Osteoblast (primary cell): ENCODE results near the gene PACS2. TPM values are rescaled to one million over a fixed set of nuclear protein-coding genes. Genes with fewer than 3 reads are reported as not detected.

Source experiments
- DNase-seq: peaks from one replicate; pipeline ENCODE4 v3.0.0; 2011; ENCODE audit warnings: low spot score, mixed read lengths; ENCODE audit not compliant: insufficient read length; ENCODE audit errors: missing footprints
- H2AFZ ChIP-seq: 2 replicates; pipeline ENCODE4 v1.6.0; 2011; ENCODE audit warnings: mild to moderate bottlenecking, low read length
- H3K27ac ChIP-seq: 2 replicates; pipeline ENCODE4 v1.5.1; 2011; ENCODE audit warnings: mild to moderate bottlenecking, low read depth, low read length, moderate library complexity
- H3K27me3 ChIP-seq: 2 replicates; pipeline ENCODE4 v1.6.0; 2012; ENCODE audit warnings: mild to moderate bottlenecking, control low read depth, inconsistent platforms, low read length, moderate library complexity; ENCODE audit not compliant: insufficient read depth
- H3K36me3 ChIP-seq: 2 replicates; pipeline ENCODE4 v1.5.1; 2011; ENCODE audit warnings: mild to moderate bottlenecking, low read length, control low read depth, moderate library complexity; ENCODE audit not compliant: insufficient read depth
- H3K4me1 ChIP-seq: 2 replicates; pipeline ENCODE4 v1.5.1; 2011; ENCODE audit warnings: mild to moderate bottlenecking, low read length, control low read depth, moderate library complexity; ENCODE audit not compliant: insufficient read depth
- H3K4me2 ChIP-seq: 2 replicates; pipeline ENCODE4 v1.6.0; 2011; ENCODE audit warnings: mild to moderate bottlenecking, low read length; ENCODE audit not compliant: insufficient read depth
- H3K4me3 ChIP-seq: fragments of 200-600 bp; sonication (generic); 3 replicates; pipeline ENCODE4 v1.5.1; 2012; ENCODE audit warnings: mild to moderate bottlenecking, low read length, inconsistent platforms; ENCODE audit not compliant: insufficient read depth
- H3K79me2 ChIP-seq: 2 replicates; pipeline ENCODE4 v1.6.0; 2012; ENCODE audit warnings: mild to moderate bottlenecking, low read length, control low read depth, inconsistent platforms; ENCODE audit not compliant: insufficient read depth
- H3K9me3 ChIP-seq: 2 replicates; pipeline ENCODE4 v1.5.1; 2011; ENCODE audit warnings: low read depth, low read length, control low read depth
- H4K20me1 ChIP-seq: 2 replicates; pipeline ENCODE4 v1.6.0; 2012; ENCODE audit warnings: mild to moderate bottlenecking, low read length, control low read depth; ENCODE audit not compliant: insufficient read depth
- CTCF ChIP-seq: IDR thresholded peaks from 2 replicates; pipeline ENCODE4 v1.5.1; 2011; ENCODE audit warnings: mild to moderate bottlenecking, low read depth, low read length, moderate library complexity; ENCODE audit errors: extremely low read depth
- total RNA-seq: library from RNA; depleted of rRNA; stranded (reverse); fragments of >200 nt; gene quantifications from 2 replicates; pipeline ENCODE4 v1.2.3, GENCODE V29; 2012

The PACS2 gene
- total RNA-seq, 1 donor, result 81.1 TPM

GRCh38 chr14:105307052-105307727 is 7.4 kb upstream of the PACS2 start:
- no peak for TF ChIP-seq CTCF
- H3K79me2 ChIP-seq, result no peaks in the 10 kb centered on the region
- no peaks in the 10 kb centered on the region for H3K27me3 ChIP-seq
- peak; percentile 50 for DNase-seq
- no peak overlapping the region for H3K4me3 ChIP-seq
- no peaks in the 10 kb centered on the region for H3K4me1 ChIP-seq
- no peaks in the 10 kb centered on the region for H4K20me1 ChIP-seq
- no peaks in the 10 kb centered on the region for H3K9me3 ChIP-seq
- H3K4me2 ChIP-seq, result no peak overlapping the region
- H3K36me3 ChIP-seq, result no peaks in the 10 kb centered on the region
- H3K27ac ChIP-seq, result no peak overlapping the region
- H2AFZ ChIP-seq, result no peak overlapping the region

- Histone ChIP-seq H3K4me2 (no peak overlapping the region), H2AFZ (no peak overlapping the region)
- no peak for TF ChIP-seq CTCF
These were observed 5.2 kb upstream of the PACS2 start for GRCh38 chr14:105309371-105309770.

GRCh38 chr14:105311838-105312237 is 2.7 kb upstream of the PACS2 start:
- no peak for TF ChIP-seq CTCF
- Histone ChIP-seq H3K4me1 (peaks cover 11% of the 10 kb centered on the region), H3K79me2 (peaks cover 18% of the 10 kb centered on the region), H3K27ac (no peak overlapping the region), H3K9me3 (no peaks in the 10 kb centered on the region), H3K27me3 (no peaks in the 10 kb centered on the region), H2AFZ (no peak overlapping the region), H4K20me1 (peaks cover 8% of the 10 kb centered on the region), H3K4me2 (no peak overlapping the region), H3K4me3 (no peak overlapping the region), H3K36me3 (no peaks in the 10 kb centered on the region)
- DNase-seq, result peak; percentile 68

More at GRCh38 chr14:105309371-105309770, 5.2 kb upstream of the PACS2 start:
- Histone ChIP-seq H3K4me3 (no peak overlapping the region), H3K79me2 (no peaks in the 10 kb centered on the region), H3K4me1 (peaks cover 5% of the 10 kb centered on the region), H3K27me3 (no peaks in the 10 kb centered on the region), H3K36me3 (no peaks in the 10 kb centered on the region), H3K9me3 (no peaks in the 10 kb centered on the region), H3K27ac (no peak overlapping the region), H4K20me1 (no peaks in the 10 kb centered on the region)
- no peak for DNase-seq

GRCh38 chr14:105312973-105313372 is 1.6 kb upstream of the PACS2 start:
- no peak for DNase-seq
- TF ChIP-seq CTCF, result no peak
- no peak overlapping the region for H3K4me3 ChIP-seq
- no peaks in the 10 kb centered on the region for H3K27me3 ChIP-seq
- no peak overlapping the region for H2AFZ ChIP-seq
- peaks cover 28% of the 10 kb centered on the region for H3K79me2 ChIP-seq
- no peak overlapping the region for H3K27ac ChIP-seq
- H3K36me3 ChIP-seq, result no peaks in the 10 kb centered on the region
- no peaks in the 10 kb centered on the region for H3K9me3 ChIP-seq
- H3K4me1 ChIP-seq, result peaks cover 15% of the 10 kb centered on the region
- H4K20me1 ChIP-seq, result peaks cover 13% of the 10 kb centered on the region
- no peak overlapping the region for H3K4me2 ChIP-seq
